PC-3 (cell line): ENCODE data around the gene SEMA5A. TPM values are rescaled to one million over a fixed set of nuclear protein-coding genes. Genes with fewer than 3 reads are reported as not detected.

Experiments used
- ATAC-seq: fragments of 200-7000 bp; cut with Tn5 transposase; 2 replicates; pipeline ENCODE4 v1.9.1; 2020; ENCODE audit warnings: mild to moderate bottlenecking, moderate library complexity
- BruUV-seq: library from RNA; stranded (reverse); fragments of 400-500 nt; replicated peaks from 2 replicates; lab custom pipeline; 2021; lab: Mats Ljungman, UMichigan
- CTCF ChIA-PET: fragments of 300-600 bp; sonication (Branson Sonifier 250); formaldehyde crosslinking; loops from one replicate; lab custom pipeline; 2022; ENCODE audit warnings: antibody characterized with exemption; lab: Charles Lee
- POLR2A ChIA-PET: fragments of 300-600 bp; sonication (Branson Sonifier 250); formaldehyde crosslinking; loops from one replicate; lab custom pipeline; 2022; ENCODE audit warnings: antibody characterized with exemption; ENCODE audit not compliant: unreplicated experiment; lab: Charles Lee
- DNase-seq: peaks from one replicate; pipeline ENCODE4 v3.0.0-alpha.2; 2015
- H2AFZ ChIP-seq: fragments of 300-600 bp; sonication (generic); 2 replicates; pipeline ENCODE4 v1.6.0; 2016; ENCODE audit warnings: antibody characterized with exemption, low read length
- H3F3A ChIP-seq: fragments of 300-600 bp; sonication (generic); one replicate; pipeline ENCODE4 v1.6.0; 2017; ENCODE audit warnings: antibody characterized with exemption, low read length, control low read depth, mild to moderate bottlenecking; ENCODE audit not compliant: unreplicated experiment
- H3K27ac ChIP-seq: fragments of 300-600 bp; sonication (generic); 2 replicates; pipeline ENCODE4 v1.5.1; 2016; ENCODE audit warnings: mild to moderate bottlenecking, low read length
- H3K27me3 ChIP-seq: fragments of 300-600 bp; sonication (generic); 2 replicates; pipeline ENCODE4 v1.6.1; 2016; ENCODE audit warnings: low read length, mixed read lengths
- H3K36me3 ChIP-seq: fragments of 300-600 bp; sonication (generic); 2 replicates; pipeline ENCODE4 v1.6.1; 2016; ENCODE audit warnings: low read depth, mixed run types, low read length, mixed read lengths
- H3K4me1 ChIP-seq: fragments of 300-600 bp; sonication (generic); 2 replicates; pipeline ENCODE4 v1.5.1; 2016; ENCODE audit warnings: low read length; ENCODE audit not compliant: insufficient read depth
- H3K4me2 ChIP-seq: fragments of 300-600 bp; sonication (generic); 2 replicates; pipeline ENCODE4 v1.6.0; 2016; ENCODE audit warnings: low read length
- H3K4me3 ChIP-seq: fragments of 300-600 bp; sonication (generic); 2 replicates; pipeline ENCODE4 v1.5.1; 2016; ENCODE audit warnings: mild to moderate bottlenecking, low read length, mixed read lengths
- H3K79me2 ChIP-seq: fragments of 300-600 bp; sonication (generic); 2 replicates; pipeline ENCODE4 v1.6.1; 2017; ENCODE audit warnings: low read length, mixed read lengths
- H3K9ac ChIP-seq: fragments of 300-600 bp; sonication (generic); 2 replicates; pipeline ENCODE4 v1.6.0; 2016; ENCODE audit warnings: mild to moderate bottlenecking, low read length
- H3K9me2 ChIP-seq: fragments of 300-600 bp; sonication (generic); replicated peaks from 2 replicates; pipeline ENCODE4 v1.6.1; 2016; ENCODE audit warnings: mixed run types, low read length, mixed read lengths
- H3K9me3 ChIP-seq: fragments of 300-600 bp; sonication (generic); 2 replicates; pipeline ENCODE4 v1.6.1; 2016; ENCODE audit warnings: low read length, mixed read lengths
- H4K20me1 ChIP-seq: fragments of 300-600 bp; sonication (generic); 2 replicates; pipeline ENCODE4 v1.6.1; 2016; ENCODE audit warnings: low read length, mixed read lengths
- CTCF ChIP-seq: fragments of 300-600 bp; sonication (generic); conservative IDR thresholded peaks from 2 replicates; pipeline ENCODE4 v1.5.1; 2017; ENCODE audit warnings: antibody characterized with exemption, low read depth, mild to moderate bottlenecking, low read length
- EZH2 ChIP-seq: fragments of 300-600 bp; sonication (generic); IDR thresholded peaks from one replicate; pipeline ENCODE4 v1.6.1; 2017; ENCODE audit warnings: antibody characterized with exemption, mild to moderate bottlenecking, low read length; ENCODE audit not compliant: unreplicated experiment
- EZH2phosphoT487 ChIP-seq: fragments of 300-600 bp; sonication (generic); IDR thresholded peaks from 2 replicates; pipeline ENCODE4 v1.6.1; 2018; ENCODE audit warnings: mild to moderate bottlenecking, antibody characterized with exemption, low read length, borderline replicate concordance
- intact Hi-C: fragments of 100-400 bp; cut with micrococcal nuclease; formaldehyde crosslinking; loops from 2 replicates; pipeline ENCODE4 v1.9.0; 2023
- total RNA-seq: library from RNA; depleted of rRNA; stranded (reverse); fragments of >200 nt; gene quantifications from 2 replicates; pipeline ENCODE4 v1.2.3, GENCODE V29; 2014

Gene SEMA5A
- total RNA-seq, 1 experiment from 2014 or later: 4.4 TPM

- CTCF ChIA-PET: no interaction called here
- Histone ChIP-seq H3K27ac (no peak overlapping the region), H3F3A (no peaks in the 10 kb centered on the region), H3K27me3 (no peaks in the 10 kb centered on the region), H4K20me1 (no peaks in the 10 kb centered on the region), H3K9ac (no peak overlapping the region), H3K36me3 (no peaks in the 10 kb centered on the region), H3K4me2 (no peak overlapping the region), H3K9me2 (no peaks in the 10 kb centered on the region), H3K4me1 (no peaks in the 10 kb centered on the region; the same call in 1 of the 2 replicates), H3K79me2 (no peaks in the 10 kb centered on the region), H2AFZ (no peak overlapping the region), H3K4me3 (no peak overlapping the region), H3K9me3 (no peaks in the 10 kb centered on the region)
- DNase-seq (no peak), ATAC-seq (no peak)
- intact Hi-C loops: no loop called here
- POLR2A ChIA-PET: no interaction called here
- peak; percentile 50 for TF ChIP-seq CTCF
- no peak for TF ChIP-seq EZH2
- no peak for TF ChIP-seq EZH2phosphoT487
- BruUV-seq: no TSS peak
Measured at GRCh38 chr5:9283473-9283872, 262.4 kb downstream of the SEMA5A start.

- no TSS peak for BruUV-seq
- Histone ChIP-seq H3K36me3 (no peaks in the 10 kb centered on the region), H3F3A (no peaks in the 10 kb centered on the region), H2AFZ (no peak overlapping the region), H3K4me3 (no peak overlapping the region), H3K27me3 (no peaks in the 10 kb centered on the region), H3K9ac (no peak overlapping the region), H3K27ac (no peak overlapping the region), H3K79me2 (no peaks in the 10 kb centered on the region), H3K9me2 (no peaks in the 10 kb centered on the region), H4K20me1 (no peaks in the 10 kb centered on the region), H3K4me1 (no peaks in the 10 kb centered on the region; the same call in 1 of the 2 replicates), H3K4me2 (no peak overlapping the region), H3K9me3 (no peaks in the 10 kb centered on the region)
- TF ChIP-seq EZH2: no peak
- no peak for TF ChIP-seq EZH2phosphoT487
- TF ChIP-seq CTCF: no peak
- ChIA-PET POLR2A (no interaction called here), CTCF (no interaction called here)
- DNase-seq (peak; percentile 56), ATAC-seq (peak; percentile 48)
- intact Hi-C loops: no loop called here
Measured at GRCh38 chr5:9283021-9283420, 262.9 kb downstream of the SEMA5A start.

- no TSS peak for BruUV-seq
- H2AFZ ChIP-seq: no peak overlapping the region
- intact Hi-C loops: no loop called here
- no peaks in the 10 kb centered on the region for H3K36me3 ChIP-seq
- POLR2A ChIA-PET: no interaction called here
- no peaks in the 10 kb centered on the region for H4K20me1 ChIP-seq
- H3K9ac ChIP-seq: no peak overlapping the region
- CTCF ChIA-PET: no interaction called here
- no peak overlapping the region for H3K4me2 ChIP-seq
- no peaks in the 10 kb centered on the region; the same call in 1 of the 2 replicates for H3K4me1 ChIP-seq
- H3K9me2 ChIP-seq: no peaks in the 10 kb centered on the region
- no peak overlapping the region for H3K27ac ChIP-seq
- H3K27me3 ChIP-seq: no peaks in the 10 kb centered on the region
- TF ChIP-seq EZH2phosphoT487 (no peak), CTCF (no peak), EZH2 (no peak)
- H3K4me3 ChIP-seq: no peak overlapping the region
- ATAC-seq (no peak), DNase-seq (no peak)
- no peaks in the 10 kb centered on the region for H3F3A ChIP-seq
- H3K79me2 ChIP-seq: no peaks in the 10 kb centered on the region
- no peaks in the 10 kb centered on the region for H3K9me3 ChIP-seq
Measured at GRCh38 chr5:9282211-9282610, 263.7 kb downstream of the SEMA5A start.
